SK-N-SH treated with all-trans-retinoic acid at 6 μM for 48 hours (cell line): ENCODE measurements around the gene PDE6A.

Experiments used
- ATAC-seq: fragments of 200-7000 bp; cut with Tn5 transposase; 3 replicates; pipeline ENCODE4 v1.9.1; 2020; ENCODE audit warnings: mild to moderate bottlenecking, moderate library complexity
- BACH2 ChIP-seq: fragments of 250-450 bp; sonication (Bioruptor Pico); IDR thresholded peaks from 2 replicates; pipeline ENCODE4 v1.9.0; 2021; ENCODE audit warnings: mild to moderate bottlenecking, borderline replicate concordance
- CREB5 ChIP-seq: fragments of 250-450 bp; sonication (Bioruptor Pico); IDR thresholded peaks from 2 replicates; pipeline ENCODE4 v1.5.1; 2020; ENCODE audit warnings: low read depth, mild to moderate bottlenecking, moderate library complexity
- CSDC2 ChIP-seq: fragments of 250-450 bp; sonication (Bioruptor Pico); IDR thresholded peaks from 2 replicates; pipeline ENCODE4 v1.5.0; 2020; ENCODE audit warnings: mild to moderate bottlenecking, moderate library complexity
- CSRNP3 ChIP-seq: fragments of 250-450 bp; sonication (Bioruptor Pico); IDR thresholded peaks from 2 replicates; pipeline ENCODE4 v1.5.1; 2021; ENCODE audit warnings: mild to moderate bottlenecking, moderate library complexity
- ESRRG ChIP-seq: fragments of 250-450 bp; sonication (Bioruptor Pico); IDR thresholded peaks from 2 replicates; pipeline ENCODE4 v1.6.1; 2021; ENCODE audit warnings: mild to moderate bottlenecking
- GLIS3 ChIP-seq: fragments of 250-450 bp; sonication (Bioruptor Pico); IDR thresholded peaks from 2 replicates; pipeline ENCODE4 v1.5.0; 2020; ENCODE audit warnings: mild to moderate bottlenecking, moderate library complexity
- ISL1 ChIP-seq: fragments of 250-450 bp; sonication (Bioruptor Pico); IDR thresholded peaks from 2 replicates; pipeline ENCODE4 v2.1.2; 2022; ENCODE audit warnings: mild to moderate bottlenecking, moderate library complexity
- OSR1 ChIP-seq: fragments of 250-450 bp; sonication (Bioruptor Pico); IDR thresholded peaks from 2 replicates; pipeline ENCODE4 v1.8.0; 2022; ENCODE audit warnings: moderate library complexity, mild to moderate bottlenecking, inconsistent platforms
- PATZ1 ChIP-seq: fragments of 250-450 bp; sonication (Bioruptor Pico); IDR thresholded peaks from 2 replicates; pipeline ENCODE4 v1.8.0; 2020; ENCODE audit warnings: mild to moderate bottlenecking, moderate library complexity, borderline replicate concordance
- POU6F1 ChIP-seq: fragments of 250-450 bp; sonication (Bioruptor Pico); IDR thresholded peaks from 2 replicates; pipeline ENCODE4 v1.8.0; 2021; ENCODE audit warnings: low read depth, mild to moderate bottlenecking, moderate library complexity, borderline replicate concordance
- PPARA ChIP-seq: fragments of 250-450 bp; sonication (Bioruptor Pico); IDR thresholded peaks from 2 replicates; pipeline ENCODE4 v1.5.0; 2020; ENCODE audit warnings: mild to moderate bottlenecking, borderline replicate concordance
- RARB ChIP-seq: fragments of 250-450 bp; sonication (Bioruptor Pico); IDR thresholded peaks from 2 replicates; pipeline ENCODE4 v1.8.0; 2021; ENCODE audit warnings: mild to moderate bottlenecking, moderate library complexity
- SNAI2 ChIP-seq: fragments of 250-450 bp; sonication (Bioruptor Pico); IDR thresholded peaks from 2 replicates; pipeline ENCODE4 v1.5.0; 2020; ENCODE audit warnings: mild to moderate bottlenecking, moderate library complexity
- TCF4 ChIP-seq: fragments of 250-450 bp; sonication (Bioruptor Pico); IDR thresholded peaks from 2 replicates; pipeline ENCODE4 v1.8.0; 2021; ENCODE audit warnings: mild to moderate bottlenecking, moderate library complexity, borderline replicate concordance
- TOX ChIP-seq: fragments of 250-450 bp; sonication (Bioruptor Pico); IDR thresholded peaks from 2 replicates; pipeline ENCODE4 v1.8.0; 2021; ENCODE audit warnings: mild to moderate bottlenecking, moderate library complexity, borderline replicate concordance
- TSHZ2 ChIP-seq: fragments of 250-450 bp; sonication (Bioruptor Pico); IDR thresholded peaks from 2 replicates; pipeline ENCODE4 v1.5.0; 2020; ENCODE audit warnings: mild to moderate bottlenecking, moderate library complexity
- ZC3H10 ChIP-seq: fragments of 250-450 bp; sonication (Bioruptor Pico); IDR thresholded peaks from 2 replicates; pipeline ENCODE4 v1.5.1; 2021; ENCODE audit warnings: mild to moderate bottlenecking, moderate library complexity
- ZFP3 ChIP-seq: fragments of 250-450 bp; sonication (Bioruptor Pico); IDR thresholded peaks from 2 replicates; pipeline ENCODE4 v1.5.0; 2020; ENCODE audit warnings: mild to moderate bottlenecking, moderate library complexity
- ZNF565 ChIP-seq: fragments of 450-650 bp; formaldehyde crosslinking; conservative IDR thresholded peaks from 2 replicates; pipeline ENCODE4 v1.5.0; 2020; ENCODE audit warnings: low read depth, mild to moderate bottlenecking, moderate library complexity
- ZNF70 ChIP-seq: fragments of 450-650 bp; formaldehyde crosslinking; IDR thresholded peaks from 2 replicates; pipeline ENCODE4 v1.5.0; 2020; ENCODE audit warnings: mild to moderate bottlenecking, moderate library complexity
- ZNF8 ChIP-seq: fragments of 450-650 bp; formaldehyde crosslinking; IDR thresholded peaks from 2 replicates; pipeline ENCODE4 v1.5.0; 2020; ENCODE audit warnings: mild to moderate bottlenecking, moderate library complexity

The PDE6A gene

GRCh38 chr5:149887622-149888183, 56.9 kb downstream of the PDE6A start:
- TF ChIP-seq PATZ1 (0 out of 2 replicates have a peak, but pooled peaks have one; percentile 10), ZNF8 (no peak), BACH2 (no peak), GLIS3 (CRISPR knock-in tag) (no peak), SNAI2 (CRISPR knock-in tag) (no peak), ZNF70 (CRISPR knock-in tag) (no peak), ESRRG (CRISPR knock-in tag) (no peak)
- TF ChIP-seq, all 23 proteins: peak for 1
- peak; percentile 81 for ATAC-seq

- TF ChIP-seq BACH2 (no peak), RARB (no peak), ZC3H10 (CRISPR knock-in tag) (no peak), ZNF565 (no peak), CSDC2 (CRISPR knock-in tag) (no peak), POU6F1 (CRISPR knock-in tag) (no peak), CREB5 (CRISPR knock-in tag) (no peak), SNAI2 (CRISPR knock-in tag) (no peak), PATZ1 (no peak), ZNF70 (CRISPR knock-in tag) (no peak), CSRNP3 (no peak), ISL1 (CRISPR knock-in tag) (no peak), TOX (CRISPR knock-in tag) (no peak), ZFP3 (CRISPR knock-in tag) (no peak), OSR1 (CRISPR knock-in tag) (no peak), TCF4 (CRISPR knock-in tag) (no peak), ESRRG (CRISPR knock-in tag) (no peak), TSHZ2 (CRISPR knock-in tag) (no peak), PPARA (CRISPR knock-in tag) (no peak)
- no peak; the same call in 2 of the 3 replicates for ATAC-seq
Measured at GRCh38 chr5:149886692-149887470, 57.7 kb downstream of the PDE6A start.
